HepG2 (cell line): ENCODE data around the gene GPATCH8. TPM values are rescaled to one million over a fixed set of nuclear protein-coding genes. Genes with fewer than 3 reads are reported as not detected.

ENCODE experiments used
- ATAC-seq: fragments of 200-7000 bp; cut with Tn5 transposase; 3 replicates; pipeline ENCODE4 v1.9.1; 2020; ENCODE audit warnings: mild to moderate bottlenecking, moderate library complexity
- BruUV-seq: library from RNA; stranded (reverse); fragments of 400-500 nt; replicated peaks from 2 replicates; lab custom pipeline; 2021; lab: Mats Ljungman, UMichigan
- CTCF ChIA-PET: fragments of 300-600 bp; formaldehyde crosslinking; extraction: SDS; loops from one replicate; lab custom pipeline; 2021; ENCODE audit warnings: low total read pairs, inconsistent platforms, low intra/inter-chr PET ratio; lab: Yijun Ruan, JAX
- POLR2A ChIA-PET: fragments of 350-600 bp; sonication (Branson Sonifier 250); formaldehyde crosslinking; loops from one replicate; lab custom pipeline; 2020; ENCODE audit warnings: antibody characterized with exemption, inconsistent platforms; lab: Yijun Ruan, JAX
- DNase-seq: peaks from one replicate; pipeline ENCODE4 v3.0.0-alpha.2; 2015; ENCODE audit warnings: low spot score
- FAIRE-seq: peaks from 3 replicates; lab custom pipeline; 2011; peaks lifted over from hg19 to GRCh38; lab: Jason Lieb, UNC
- H2AFZ ChIP-seq: one replicate; pipeline ENCODE4 v1.6.1; 2011; ENCODE audit warnings: low read length, inconsistent platforms
- H3K27ac ChIP-seq: fragments of 300-600 bp; 3 replicates; pipeline ENCODE4 v1.8.0; 2011; ENCODE audit warnings: mixed run types, mild to moderate bottlenecking, mixed read lengths, low read length, inconsistent platforms; ENCODE audit not compliant: insufficient read depth; ENCODE audit errors: extremely low read length
- H3K27me3 ChIP-seq, 2 experiments: fragments of 200-600 bp in 1 of 2; 2 replicates in 1 of 2; 3 replicates in 1 of 2; pipeline versions ENCODE4 v1.6.0 to v1.8.0; 2011; ENCODE audit warnings: low read length in 2 of 2, mild to moderate bottlenecking in 2 of 2, moderate library complexity in 2 of 2, inconsistent platforms in 1 of 2; ENCODE audit not compliant: insufficient read depth in 2 of 2, control insufficient read depth in 1 of 2
- H3K36me3 ChIP-seq, 2 experiments: fragments of 200-600 bp in 1 of 2; replicated peaks in 1 of 2; 2 replicates in 1 of 2; 3 replicates in 1 of 2; pipeline versions ENCODE4 v1.5.1 to v1.8.0; 2011; ENCODE audit warnings: low read length in 2 of 2, inconsistent platforms in 1 of 2; ENCODE audit not compliant: insufficient read depth in 2 of 2, control insufficient read depth in 1 of 2
- H3K4me1 ChIP-seq: 2 replicates; pipeline ENCODE4 v1.5.1; 2012; ENCODE audit warnings: low read length, inconsistent platforms; ENCODE audit not compliant: insufficient read depth
- H3K4me2 ChIP-seq: 2 replicates; pipeline ENCODE4 v1.6.0; 2011; ENCODE audit warnings: low read depth, low read length, inconsistent platforms
- H3K4me3 ChIP-seq, 3 experiments: fragments of 200-600 bp in 1 of 3; sonication (generic), shearing (Covaris generic) in 1 of 3; replicated peaks in 1 of 3; 2 replicates each; pipeline ENCODE4 v1.5.1; 2011 to 2016; ENCODE audit warnings: low read length in 3 of 3, inconsistent platforms in 2 of 3, low read depth in 2 of 3, mild to moderate bottlenecking in 2 of 3, control low read depth in 1 of 3, mixed read lengths in 1 of 3; ENCODE audit not compliant: insufficient read depth in 1 of 3
- H3K79me2 ChIP-seq: one replicate; pipeline ENCODE4 v1.6.1; 2011; ENCODE audit warnings: low read length, inconsistent platforms; ENCODE audit not compliant: insufficient read depth
- H3K9ac ChIP-seq: 2 replicates; pipeline ENCODE4 v1.6.0; 2011; ENCODE audit warnings: mild to moderate bottlenecking, low read depth, low read length, inconsistent platforms; ENCODE audit not compliant: insufficient read depth
- H3K9me3 ChIP-seq: 2 replicates; pipeline ENCODE4 v1.5.1; 2012; ENCODE audit warnings: mild to moderate bottlenecking, low read length
- H4K20me1 ChIP-seq: 2 replicates; pipeline ENCODE4 v1.6.0; 2011; ENCODE audit warnings: inconsistent platforms, mild to moderate bottlenecking, low read length, moderate library complexity; ENCODE audit not compliant: insufficient read depth
- AHR ChIP-seq: IDR thresholded peaks from 2 replicates; pipeline ENCODE4 v1.6.1; 2018; ENCODE audit warnings: missing genetic modification reagents, missing compliant biosample characterization
- ATAD3A ChIP-seq: sonication (generic); formaldehyde crosslinking; IDR thresholded peaks from 2 replicates; pipeline ENCODE4 v1.4.0; 2020; ENCODE audit warnings: missing genetic modification reagents
- EEA1 ChIP-seq: sonication (generic); formaldehyde crosslinking; IDR thresholded peaks from 2 replicates; pipeline ENCODE4 v1.5.1; 2020; ENCODE audit warnings: mild to moderate bottlenecking, missing genetic modification reagents, borderline replicate concordance
- HOXA5 ChIP-seq: sonication (generic); formaldehyde crosslinking; IDR thresholded peaks from 2 replicates; pipeline ENCODE4 v1.4.0; 2020; ENCODE audit warnings: missing genetic modification reagents
- ISX ChIP-seq: sonication (generic); formaldehyde crosslinking; conservative IDR thresholded peaks from 2 replicates; pipeline ENCODE4 v1.5.0; 2020; ENCODE audit warnings: missing genetic modification reagents
- NCOA1 ChIP-seq: sonication (generic); formaldehyde crosslinking; IDR thresholded peaks from 2 replicates; pipeline ENCODE4 v1.9.0; 2021; ENCODE audit warnings: missing genetic modification reagents
- YY1 ChIP-seq: IDR thresholded peaks from 2 replicates; pipeline ENCODE4 v1.6.1; 2011; ENCODE audit warnings: low read length, low read depth, moderate library complexity, mild to moderate bottlenecking; ENCODE audit not compliant: insufficient read depth, insufficient replicate concordance
- ZFYVE20 ChIP-seq: sonication (generic); formaldehyde crosslinking; IDR thresholded peaks from 2 replicates; pipeline ENCODE4 v1.8.0; 2023; ENCODE audit warnings: low read depth, mild to moderate bottlenecking, moderate library complexity, missing genetic modification reagents, borderline replicate concordance
- ZNF3 ChIP-seq: IDR thresholded peaks from 2 replicates; pipeline ENCODE4 v1.7.0; 2017; ENCODE audit warnings: inconsistent platforms
- WGBS: methylation state at CpG from one replicate; pipeline ENCODE4 v1.1.6; 2017; ENCODE audit warnings: low lambda C conversion rate; 5-methylcytosine and 5-hydroxymethylcytosine counted together
- in situ Hi-C: cut with HindIII; loops from 2 replicates; pipeline ENCODE4 v1.10.0; 2017; ENCODE audit warnings: low pct_unique_long_range_greater_than_20kb; ENCODE audit not compliant: extremely low pct_ligation_motif_present
- intact Hi-C: fragments of 100-400 bp; cut with micrococcal nuclease; formaldehyde crosslinking; loops from one replicate; pipeline ENCODE4 v1.10.0; 2022; ENCODE audit not compliant: unreplicated experiment
- polyA plus RNA-seq, 8 experiments: library from polyadenylated mRNA; depleted of rRNA in 3 of 8; stranded (reverse) in 7 of 8; unstranded in 1 of 8; fragments of >200 nt; fragmentation: Illumina TruSeq in 4 of 8; extraction: Trizol in 4 of 8; gene quantifications; 2 replicates each; pipeline versions ENCODE4 v1.2.1 to v1.2.3, GENCODE V29; 2011 to 2016; ENCODE audit warnings: low read depth in 4 of 8, missing spikeins in 1 of 8, mixed read lengths in 1 of 8; ENCODE audit not compliant: insufficient read depth in 1 of 8
- total RNA-seq, 5 experiments: library from RNA; depleted of rRNA; stranded (reverse); fragments of >200 nt; fragmentation: Illumina TruSeq; extraction: Trizol; gene quantifications; 2 replicates each; pipeline ENCODE4 v1.2.3, GENCODE V29; 2016; ENCODE audit warnings: low read depth in 1 of 5
- TF ChIP-seq, protein P1 (sequence below): sonication (generic); formaldehyde crosslinking; IDR thresholded peaks from 2 replicates; pipeline ENCODE4 v1.4.0; 2020; ENCODE audit warnings: missing genetic modification reagents
- TF ChIP-seq, protein P2 (sequence below): sonication (generic); formaldehyde crosslinking; IDR thresholded peaks from 2 replicates; pipeline ENCODE4 v1.8.1; 2023; ENCODE audit warnings: mild to moderate bottlenecking, missing genetic modification reagents
- TF ChIP-seq, protein P3 (sequence below): sonication (generic); formaldehyde crosslinking; IDR thresholded peaks from 2 replicates; pipeline ENCODE4 v1.8.0; 2022; ENCODE audit warnings: missing genetic modification reagents, mild to moderate bottlenecking, moderate library complexity, borderline replicate concordance
- TF ChIP-seq, protein P4 (sequence below): sonication (generic); formaldehyde crosslinking; IDR thresholded peaks from 2 replicates; pipeline ENCODE4 v1.4.0; 2020; ENCODE audit warnings: missing genetic modification reagents, borderline replicate concordance
- TF ChIP-seq, protein P5 (sequence below): sonication (generic); formaldehyde crosslinking; IDR thresholded peaks from 2 replicates; pipeline ENCODE4 v1.9.0; 2022; ENCODE audit warnings: low read depth, missing genetic modification reagents

The GPATCH8 gene
- total and polyA plus RNA-seq, 2 of the 13 experiments (the other 11 are each of a cell fraction or from before 2014, with no cell fraction given) = 20.7 to 21.5 TPM

DNA sequence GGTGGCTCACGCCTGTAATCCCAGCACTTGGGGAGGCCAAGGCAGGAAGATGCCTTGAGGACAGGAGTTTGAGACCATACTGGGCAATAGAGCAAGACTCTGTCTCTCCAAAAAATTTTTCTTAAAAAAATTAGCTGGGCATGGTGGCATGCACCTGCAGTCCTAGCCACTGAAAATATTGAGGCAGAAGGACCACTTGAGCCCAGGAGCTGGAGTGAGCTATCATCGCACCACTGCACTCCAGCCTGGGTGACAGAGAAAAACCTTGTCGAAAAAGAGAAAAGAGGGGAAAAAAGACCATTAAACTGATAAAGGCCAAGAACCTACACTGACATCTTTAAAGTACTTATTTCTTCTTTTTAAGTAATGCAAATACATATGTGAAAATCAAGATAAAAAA is 60.4 kb downstream of the GPATCH8 start:
- H3K4me2 ChIP-seq = no peak overlapping the region
- in situ Hi-C loops (no loop called here), intact Hi-C loops (no loop called here)
- H3K27me3 ChIP-seq = no peaks in the 10 kb centered on the region; a peak in 1 of 5 replicates
- H3K4me1 ChIP-seq = no peaks in the 10 kb centered on the region
- ATAC-seq (no peak), FAIRE-seq (no peak), DNase-seq (no peak)
- H4K20me1 ChIP-seq = no peaks in the 10 kb centered on the region
- H3K27ac ChIP-seq = no peak overlapping the region
- no peak overlapping the region for H3K9ac ChIP-seq
- H3K9me3 ChIP-seq = no peaks in the 10 kb centered on the region
- no peak overlapping the region for H2AFZ ChIP-seq
- ChIA-PET POLR2A (no interaction called here), CTCF (no interaction called here)
- H3K79me2 ChIP-seq = peaks cover 15% of the 10 kb centered on the region
- no TSS peak for BruUV-seq
- no peak overlapping the region for H3K4me3 ChIP-seq
- H3K36me3 ChIP-seq = 0 out of 5 replicates have a peak, but pooled peaks cover 0 to 11% of the 10 kb centered on the region in 2 experiments
- WGBS = 94% methylated on average over 3 of the region's 3 CpGs
- TF ChIP-seq YY1 (no peak), ZNF3 (CRISPR knock-in tag) (no peak), EEA1 (no peak), HOXA5 (no peak), ATAD3A (no peak), AHR (CRISPR knock-in tag) (no peak), NCOA1 (CRISPR knock-in tag) (no peak), ZFYVE20 (CRISPR knock-in tag) (no peak), ISX (CRISPR knock-in tag) (no peak)
- TF ChIP-seq, protein P1, sequence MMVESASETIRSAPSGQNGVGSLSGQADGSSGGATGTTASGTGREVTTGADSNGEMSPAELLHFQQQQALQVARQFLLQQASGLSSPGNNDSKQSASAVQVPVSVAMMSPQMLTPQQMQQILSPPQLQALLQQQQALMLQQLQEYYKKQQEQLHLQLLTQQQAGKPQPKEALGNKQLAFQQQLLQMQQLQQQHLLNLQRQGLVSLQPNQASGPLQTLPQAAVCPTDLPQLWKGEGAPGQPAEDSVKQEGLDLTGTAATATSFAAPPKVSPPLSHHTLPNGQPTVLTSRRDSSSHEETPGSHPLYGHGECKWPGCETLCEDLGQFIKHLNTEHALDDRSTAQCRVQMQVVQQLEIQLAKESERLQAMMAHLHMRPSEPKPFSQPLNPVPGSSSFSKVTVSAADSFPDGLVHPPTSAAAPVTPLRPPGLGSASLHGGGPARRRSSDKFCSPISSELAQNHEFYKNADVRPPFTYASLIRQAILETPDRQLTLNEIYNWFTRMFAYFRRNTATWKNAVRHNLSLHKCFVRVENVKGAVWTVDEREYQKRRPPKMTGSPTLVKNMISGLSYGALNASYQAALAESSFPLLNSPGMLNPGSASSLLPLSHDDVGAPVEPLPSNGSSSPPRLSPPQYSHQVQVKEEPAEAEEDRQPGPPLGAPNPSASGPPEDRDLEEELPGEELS = no peak
- TF ChIP-seq, protein P2, sequence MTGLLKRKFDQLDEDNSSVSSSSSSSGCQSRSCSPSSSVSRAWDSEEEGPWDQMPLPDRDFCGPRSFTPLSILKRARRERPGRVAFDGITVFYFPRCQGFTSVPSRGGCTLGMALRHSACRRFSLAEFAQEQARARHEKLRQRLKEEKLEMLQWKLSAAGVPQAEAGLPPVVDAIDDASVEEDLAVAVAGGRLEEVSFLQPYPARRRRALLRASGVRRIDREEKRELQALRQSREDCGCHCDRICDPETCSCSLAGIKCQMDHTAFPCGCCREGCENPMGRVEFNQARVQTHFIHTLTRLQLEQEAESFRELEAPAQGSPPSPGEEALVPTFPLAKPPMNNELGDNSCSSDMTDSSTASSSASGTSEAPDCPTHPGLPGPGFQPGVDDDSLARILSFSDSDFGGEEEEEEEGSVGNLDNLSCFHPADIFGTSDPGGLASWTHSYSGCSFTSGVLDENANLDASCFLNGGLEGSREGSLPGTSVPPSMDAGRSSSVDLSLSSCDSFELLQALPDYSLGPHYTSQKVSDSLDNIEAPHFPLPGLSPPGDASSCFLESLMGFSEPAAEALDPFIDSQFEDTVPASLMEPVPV (CRISPR knock-in tag) = no peak
- TF ChIP-seq, protein P3, sequence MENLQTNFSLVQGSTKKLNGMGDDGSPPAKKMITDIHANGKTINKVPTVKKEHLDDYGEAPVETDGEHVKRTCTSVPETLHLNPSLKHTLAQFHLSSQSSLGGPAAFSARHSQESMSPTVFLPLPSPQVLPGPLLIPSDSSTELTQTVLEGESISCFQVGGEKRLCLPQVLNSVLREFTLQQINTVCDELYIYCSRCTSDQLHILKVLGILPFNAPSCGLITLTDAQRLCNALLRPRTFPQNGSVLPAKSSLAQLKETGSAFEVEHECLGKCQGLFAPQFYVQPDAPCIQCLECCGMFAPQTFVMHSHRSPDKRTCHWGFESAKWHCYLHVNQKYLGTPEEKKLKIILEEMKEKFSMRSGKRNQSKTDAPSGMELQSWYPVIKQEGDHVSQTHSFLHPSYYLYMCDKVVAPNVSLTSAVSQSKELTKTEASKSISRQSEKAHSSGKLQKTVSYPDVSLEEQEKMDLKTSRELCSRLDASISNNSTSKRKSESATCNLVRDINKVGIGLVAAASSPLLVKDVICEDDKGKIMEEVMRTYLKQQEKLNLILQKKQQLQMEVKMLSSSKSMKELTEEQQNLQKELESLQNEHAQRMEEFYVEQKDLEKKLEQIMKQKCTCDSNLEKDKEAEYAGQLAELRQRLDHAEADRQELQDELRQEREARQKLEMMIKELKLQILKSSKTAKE (CRISPR knock-in tag) = no peak
- TF ChIP-seq, protein P4, sequence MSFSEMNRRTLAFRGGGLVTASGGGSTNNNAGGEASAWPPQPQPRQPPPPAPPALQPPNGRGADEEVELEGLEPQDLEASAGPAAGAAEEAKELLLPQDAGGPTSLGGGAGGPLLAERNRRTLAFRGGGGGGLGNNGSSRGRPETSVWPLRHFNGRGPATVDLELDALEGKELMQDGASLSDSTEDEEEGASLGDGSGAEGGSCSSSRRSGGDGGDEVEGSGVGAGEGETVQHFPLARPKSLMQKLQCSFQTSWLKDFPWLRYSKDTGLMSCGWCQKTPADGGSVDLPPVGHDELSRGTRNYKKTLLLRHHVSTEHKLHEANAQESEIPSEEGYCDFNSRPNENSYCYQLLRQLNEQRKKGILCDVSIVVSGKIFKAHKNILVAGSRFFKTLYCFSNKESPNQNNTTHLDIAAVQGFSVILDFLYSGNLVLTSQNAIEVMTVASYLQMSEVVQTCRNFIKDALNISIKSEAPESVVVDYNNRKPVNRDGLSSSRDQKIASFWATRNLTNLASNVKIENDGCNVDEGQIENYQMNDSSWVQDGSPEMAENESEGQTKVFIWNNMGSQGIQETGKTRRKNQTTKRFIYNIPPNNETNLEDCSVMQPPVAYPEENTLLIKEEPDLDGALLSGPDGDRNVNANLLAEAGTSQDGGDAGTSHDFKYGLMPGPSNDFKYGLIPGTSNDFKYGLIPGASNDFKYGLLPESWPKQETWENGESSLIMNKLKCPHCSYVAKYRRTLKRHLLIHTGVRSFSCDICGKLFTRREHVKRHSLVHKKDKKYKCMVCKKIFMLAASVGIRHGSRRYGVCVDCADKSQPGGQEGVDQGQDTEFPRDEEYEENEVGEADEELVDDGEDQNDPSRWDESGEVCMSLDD (CRISPR knock-in tag) = no peak
- TF ChIP-seq, protein P5, sequence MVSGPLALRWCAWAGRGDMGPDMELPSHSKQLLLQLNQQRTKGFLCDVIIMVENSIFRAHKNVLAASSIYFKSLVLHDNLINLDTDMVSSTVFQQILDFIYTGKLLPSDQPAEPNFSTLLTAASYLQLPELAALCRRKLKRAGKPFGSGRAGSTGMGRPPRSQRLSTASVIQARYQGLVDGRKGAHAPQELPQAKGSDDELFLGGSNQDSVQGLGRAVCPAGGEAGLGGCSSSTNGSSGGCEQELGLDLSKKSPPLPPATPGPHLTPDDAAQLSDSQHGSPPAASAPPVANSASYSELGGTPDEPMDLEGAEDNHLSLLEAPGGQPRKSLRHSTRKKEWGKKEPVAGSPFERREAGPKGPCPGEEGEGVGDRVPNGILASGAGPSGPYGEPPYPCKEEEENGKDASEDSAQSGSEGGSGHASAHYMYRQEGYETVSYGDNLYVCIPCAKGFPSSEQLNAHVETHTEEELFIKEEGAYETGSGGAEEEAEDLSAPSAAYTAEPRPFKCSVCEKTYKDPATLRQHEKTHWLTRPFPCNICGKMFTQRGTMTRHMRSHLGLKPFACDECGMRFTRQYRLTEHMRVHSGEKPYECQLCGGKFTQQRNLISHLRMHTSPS = no peak
